GM12878 (cell line): ENCODE results near the gene RNMT. TPM values are rescaled to one million over a fixed set of nuclear protein-coding genes. Genes with fewer than 3 reads are reported as not detected.

Experiments
- ATAC-seq: fragments of 200-7000 bp; cut with Tn5 transposase; 3 replicates; pipeline ENCODE4 v1.9.1; 2020; ENCODE audit warnings: mild to moderate bottlenecking, moderate library complexity
- BruUV-seq: library from RNA; stranded (reverse); fragments of 400-500 nt; replicated peaks from 2 replicates; lab custom pipeline; 2021; lab: Mats Ljungman, UMichigan
- CTCF ChIA-PET: fragments of 300-600 bp; sonication (Branson Sonifier 250); formaldehyde crosslinking; extraction: SDS; loops from one replicate; lab custom pipeline; 2021; ENCODE audit warnings: inconsistent platforms; lab: Yijun Ruan, JAX
- POLR2A ChIA-PET: fragments of 350-600 bp; formaldehyde crosslinking; extraction: SDS; loops from one replicate; lab custom pipeline; 2021; ENCODE audit warnings: inconsistent platforms; lab: Charles Lee
- RAD21 ChIA-PET: fragments of 300-600 bp; sonication (Branson Sonifier 250); formaldehyde crosslinking; loops from one replicate; lab custom pipeline; 2023; ENCODE audit warnings: antibody characterized with exemption; ENCODE audit not compliant: unreplicated experiment; lab: Charles Lee
- SMC1A ChIA-PET: fragments of 300-600 bp; sonication (Branson Sonifier 250); formaldehyde crosslinking; loops from one replicate; lab custom pipeline; 2023; ENCODE audit not compliant: unreplicated experiment, uncharacterized antibody; lab: Charles Lee
- DNase-seq: peaks from one replicate; pipeline ENCODE4 v3.0.0-alpha.2; 2011; ENCODE audit warnings: low read depth, low spot score
- FAIRE-seq: peaks from 3 replicates; lab custom pipeline; 2011; peaks lifted over from hg19 to GRCh38; lab: Jason Lieb, UNC
- H2AFZ ChIP-seq: 2 replicates; pipeline ENCODE4 v1.6.0; 2011; ENCODE audit warnings: low read depth, low read length, control low read depth; ENCODE audit not compliant: control insufficient read depth
- H3K27ac ChIP-seq: 2 replicates; pipeline ENCODE4 v1.5.1; 2011; ENCODE audit warnings: control low read depth; ENCODE audit not compliant: control insufficient read depth, insufficient read depth
- H3K27me3 ChIP-seq, 2 experiments: replicated peaks in 1 of 2; 2 replicates each; pipeline versions ENCODE4 v1.6.0 to v1.6.1; 2011; ENCODE audit warnings: low read length in 1 of 2; ENCODE audit not compliant: control insufficient read depth in 2 of 2, insufficient read depth in 2 of 2
- H3K36me3 ChIP-seq, 2 experiments: 2 replicates each; pipeline ENCODE4 v1.5.1; 2011; ENCODE audit warnings: low read length in 1 of 2; ENCODE audit not compliant: control insufficient read depth in 2 of 2, insufficient read depth in 2 of 2
- H3K4me1 ChIP-seq: 2 replicates; pipeline ENCODE4 v1.6.1; 2011; ENCODE audit warnings: mild to moderate bottlenecking, low read length, moderate library complexity, mixed read lengths; ENCODE audit not compliant: control insufficient read depth, insufficient read depth
- H3K4me2 ChIP-seq: 2 replicates; pipeline ENCODE4 v1.6.0; 2011; ENCODE audit warnings: control low read depth; ENCODE audit not compliant: control insufficient read depth, insufficient read depth
- H3K4me3 ChIP-seq: fragments of 200-600 bp; sonication (generic); 2 replicates; pipeline ENCODE4 v1.5.1; 2016
- H3K79me2 ChIP-seq: 2 replicates; pipeline ENCODE4 v1.6.0; 2011; ENCODE audit warnings: low read length; ENCODE audit not compliant: control insufficient read depth, insufficient read depth
- H3K9ac ChIP-seq: 2 replicates; pipeline ENCODE4 v1.8.0; 2011; ENCODE audit warnings: low read length, control low read depth, mixed read lengths; ENCODE audit not compliant: control insufficient read depth, insufficient read depth
- H3K9me3 ChIP-seq: replicated peaks from 3 replicates; pipeline ENCODE4 v1.5.1; 2011; ENCODE audit warnings: mild to moderate bottlenecking, low read length; ENCODE audit not compliant: control insufficient read depth, insufficient read depth
- H4K20me1 ChIP-seq: 2 replicates; pipeline ENCODE4 v1.6.0; 2011; ENCODE audit not compliant: control insufficient read depth, insufficient read depth
- ATF7 ChIP-seq: fragments of 450-650 bp; IDR thresholded peaks from 2 replicates; pipeline ENCODE4 v1.6.1; 2016; ENCODE audit warnings: low read depth, mild to moderate bottlenecking
- BCL11A ChIP-seq: IDR thresholded peaks from 2 replicates; pipeline ENCODE4 v1.6.1; 2011; ENCODE audit warnings: low read depth, low read length
- LARP7 ChIP-seq: fragments of 450-650 bp; IDR thresholded peaks from 2 replicates; pipeline ENCODE4 v1.6.1; 2017; ENCODE audit warnings: mild to moderate bottlenecking
- MAX ChIP-seq: IDR thresholded peaks from 2 replicates; pipeline ENCODE4 v1.6.1; 2012; ENCODE audit warnings: low read depth, low read length, improper control_type of control experiment
- ZNF384 ChIP-seq: IDR thresholded peaks from 2 replicates; pipeline ENCODE4 v1.6.1; 2012; ENCODE audit warnings: low read depth, mild to moderate bottlenecking, low read length, improper control_type of control experiment, borderline replicate concordance
- WGBS: methylation state at CpG from one replicate; pipeline ENCODE4 v1.1.6; 2016; ENCODE audit warnings: low lambda C conversion rate; ENCODE audit not compliant: insufficient replicate concordance, insufficient coverage; ENCODE audit errors: missing lambda C conversion rate; 5-methylcytosine and 5-hydroxymethylcytosine counted together
- in situ Hi-C: fragments of 300-500 bp; cut with MboI; formaldehyde crosslinking; loops from 9 replicates; pipeline ENCODE4 v1.14.3; 2018; ENCODE audit warnings: mixed read lengths
- intact Hi-C: fragments of 100-400 bp; cut with micrococcal nuclease; formaldehyde crosslinking; loops from one replicate; pipeline ENCODE4 v1.14.2; 2022; ENCODE audit not compliant: unreplicated experiment
- polyA plus RNA-seq, 11 experiments: library from polyadenylated mRNA; depleted of rRNA in 4 of 11; unstranded in 6 of 11; stranded (reverse) in 5 of 11; fragments of >200 nt; fragmentation: Nextera tagmentation in 4 of 11; fragmentation: Illumina TruSeq in 1 of 11; extraction: Ambion mirVana in 4 of 11; extraction: Trizol in 1 of 11; gene quantifications; 1 replicate in 1 of 11; 2 replicates in 10 of 11; pipeline versions ENCODE4 v1.2.1 to v1.2.3, GENCODE V29; 2011 to 2016; ENCODE audit warnings: inconsistent platforms in 2 of 11, missing spikeins in 2 of 11, low read depth in 1 of 11
- total RNA-seq, 4 experiments: library from RNA; depleted of rRNA in 3 of 4; stranded (reverse); fragments of >200 nt in 3 of 4; fragmentation: Illumina TruSeq in 1 of 4; extraction: Trizol in 1 of 4; gene quantifications; 2 replicates each; pipeline versions ENCODE4 v1.2.1 to v1.2.3, GENCODE V29; 2013 to 2021
- TF ChIP-seq, protein P1 (sequence below): fragments of 450-650 bp; IDR thresholded peaks from 2 replicates; pipeline ENCODE4 v1.6.1; 2017; ENCODE audit warnings: low read depth, mild to moderate bottlenecking, moderate library complexity

Gene RNMT
- total and polyA plus RNA-seq, 10 of the 15 experiments (the other 5 are each of a cell fraction or from before 2014, with no cell fraction given): 18.1 to 63.2 (median 38.8) TPM

GRCh38 chr18:13716916-13717315 is 9.6 kb upstream of the RNMT start:
- no peak overlapping the region for H3K4me3 ChIP-seq
- H3K9me3 ChIP-seq: peaks cover 9% of the 10 kb centered on the region; the same call in 2 of the 3 replicates
- H3K36me3 ChIP-seq: peaks cover 0 to 5% of the 10 kb centered on the region in 2 experiments; a peak in 1 of 4 replicates
- no peaks in the 10 kb centered on the region for H3K4me1 ChIP-seq
- 83% methylated on average over 4 of the region's 4 CpGs for WGBS
- H3K9ac ChIP-seq: no peak overlapping the region
- no peaks in the 10 kb centered on the region for H3K27me3 ChIP-seq
- no peak for FAIRE-seq
- H3K79me2 ChIP-seq: peaks cover 75% of the 10 kb centered on the region
- ChIA-PET CTCF (no interaction called here), POLR2A (no interaction called here), SMC1A (no interaction called here), RAD21 (no interaction called here)
- no peak overlapping the region for H2AFZ ChIP-seq
- no peaks in the 10 kb centered on the region; the same call in 1 of the 2 replicates for H4K20me1 ChIP-seq
- no peak for ATAC-seq
- BruUV-seq: no TSS peak
- no peak for DNase-seq
- intact Hi-C loops: no loop called here
- no peak overlapping the region for H3K27ac ChIP-seq
- in situ Hi-C loops: no loop called here
- TF ChIP-seq BCL11A: no peak
- TF ChIP-seq, protein P1, sequence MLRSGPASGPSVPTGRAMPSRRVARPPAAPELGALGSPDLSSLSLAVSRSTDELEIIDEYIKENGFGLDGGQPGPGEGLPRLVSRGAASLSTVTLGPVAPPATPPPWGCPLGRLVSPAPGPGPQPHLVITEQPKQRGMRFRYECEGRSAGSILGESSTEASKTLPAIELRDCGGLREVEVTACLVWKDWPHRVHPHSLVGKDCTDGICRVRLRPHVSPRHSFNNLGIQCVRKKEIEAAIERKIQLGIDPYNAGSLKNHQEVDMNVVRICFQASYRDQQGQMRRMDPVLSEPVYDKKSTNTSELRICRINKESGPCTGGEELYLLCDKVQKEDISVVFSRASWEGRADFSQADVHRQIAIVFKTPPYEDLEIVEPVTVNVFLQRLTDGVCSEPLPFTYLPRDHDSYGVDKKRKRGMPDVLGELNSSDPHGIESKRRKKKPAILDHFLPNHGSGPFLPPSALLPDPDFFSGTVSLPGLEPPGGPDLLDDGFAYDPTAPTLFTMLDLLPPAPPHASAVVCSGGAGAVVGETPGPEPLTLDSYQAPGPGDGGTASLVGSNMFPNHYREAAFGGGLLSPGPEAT: no peak
- TF ChIP-seq ZNF384: no peak
- no peak for TF ChIP-seq MAX
- no peak for TF ChIP-seq LARP7
- no peak for TF ChIP-seq ATF7
- H3K4me2 ChIP-seq: no peak overlapping the region
